Vagina (tissue), 2 donors: Measurements from ENCODE around the gene GPAT3. TPM values are rescaled to one million over a fixed set of nuclear protein-coding genes. Genes with fewer than 3 reads are reported as not detected.

ENCODE experiments used
- DNase-seq, 2 donors: peaks; one replicate each; pipeline ENCODE4 v3.0.0-alpha.2; 2017; ENCODE audit errors: extremely low spot score in 2 of 2
- H3K27ac ChIP-seq: fragments of 200-600 bp; sonication (generic); one replicate; pipeline ENCODE4 v1.5.1; 2019
- H3K27me3 ChIP-seq: fragments of 200-600 bp; sonication (generic); one replicate; pipeline ENCODE4 v1.5.1; 2019
- H3K36me3 ChIP-seq, 2 donors: fragments of 200-600 bp; sonication (generic); one replicate each; pipeline ENCODE4 v1.5.1; 2017 to 2019
- H3K4me1 ChIP-seq: fragments of 200-600 bp; sonication (generic); one replicate; pipeline ENCODE4 v1.5.1; 2019
- H3K4me3 ChIP-seq, 2 donors: fragments of 200-600 bp; sonication (generic); 1 replicate in 1 of 2; 2 replicates in 1 of 2; pipeline ENCODE4 v1.5.1; 2016 to 2019
- H3K9me3 ChIP-seq: fragments of 200-600 bp; sonication (generic); one replicate; pipeline ENCODE4 v1.5.1; 2019
- POLR2A ChIP-seq, 2 donors: fragments of 450-650 bp; IDR thresholded peaks; one replicate each; pipeline ENCODE4 v1.6.1; 2017; ENCODE audit warnings: antibody characterized with exemption in 2 of 2, mild to moderate bottlenecking in 2 of 2, moderate library complexity in 2 of 2
- POLR2AphosphoS5 ChIP-seq, 2 donors: sonication (generic); formaldehyde crosslinking; IDR thresholded peaks; one replicate each; pipeline ENCODE4 v1.9.0; 2017; ENCODE audit warnings: antibody characterized with exemption in 2 of 2, mild to moderate bottlenecking in 2 of 2, low read depth in 1 of 2; ENCODE audit not compliant: insufficient read depth in 1 of 2
- intact Hi-C: fragments of 100-400 bp; cut with DNase I; formaldehyde crosslinking; loops from one replicate; pipeline ENCODE4 v1.15.1; 2023
- total RNA-seq: library from RNA; depleted of rRNA; stranded (reverse); fragments of >200 nt; gene quantifications from one replicate; pipeline ENCODE4 v1.2.3, GENCODE V29; 2016
- TF ChIP-seq, protein P1 (sequence below), 3 experiments: fragments of 450-650 bp in 2 of 3; fragments of 200-600 bp in 1 of 3; sonication (generic) in 1 of 3; IDR thresholded peaks; one replicate each; pipeline ENCODE4 v1.5.1; 2017 to 2019; ENCODE audit warnings: antibody characterized with exemption in 3 of 3, mild to moderate bottlenecking in 2 of 3, moderate library complexity in 2 of 3

GPAT3 gene
- total RNA-seq, 1 donor from 2014 or later: 5.2 TPM

DNA sequence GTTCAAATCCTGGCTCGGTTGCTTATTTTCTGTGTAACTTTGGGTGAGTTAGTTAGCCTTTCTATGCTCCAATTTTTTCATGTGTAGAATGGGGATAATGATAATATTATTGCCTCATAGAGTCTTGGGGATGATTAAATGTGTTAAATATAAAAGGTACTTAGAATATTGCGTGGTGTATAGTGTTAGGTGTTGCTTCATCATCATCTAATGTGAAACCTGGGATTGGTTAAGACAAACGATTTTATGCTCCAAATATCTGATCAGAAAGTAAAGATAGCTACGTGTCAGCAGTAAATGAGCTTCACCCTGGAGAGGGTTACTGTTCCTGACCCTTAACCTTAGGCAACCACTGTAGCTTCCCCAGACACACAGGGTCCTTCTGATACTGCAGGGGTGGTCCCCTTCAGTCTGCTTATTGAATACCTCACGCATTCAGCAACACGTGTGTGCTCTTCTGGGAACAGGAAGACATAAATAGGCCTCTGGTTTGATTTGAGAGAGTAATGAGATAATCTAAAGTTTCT, 50.1 kb downstream of the GPAT3 start:
- no peaks in the 10 kb centered on the region for H3K36me3 ChIP-seq
- H3K9me3 ChIP-seq: no peaks in the 10 kb centered on the region
- H3K27me3 ChIP-seq: no peaks in the 10 kb centered on the region
- H3K27ac ChIP-seq: no peak overlapping the region
- no peak for TF ChIP-seq POLR2AphosphoS5 (IDR thresholded peaks at IDR 0.05; ENCODE audit: insufficient read depth in 1 of 2, low read depth in 1 of 2)
- TF ChIP-seq, protein P1, sequence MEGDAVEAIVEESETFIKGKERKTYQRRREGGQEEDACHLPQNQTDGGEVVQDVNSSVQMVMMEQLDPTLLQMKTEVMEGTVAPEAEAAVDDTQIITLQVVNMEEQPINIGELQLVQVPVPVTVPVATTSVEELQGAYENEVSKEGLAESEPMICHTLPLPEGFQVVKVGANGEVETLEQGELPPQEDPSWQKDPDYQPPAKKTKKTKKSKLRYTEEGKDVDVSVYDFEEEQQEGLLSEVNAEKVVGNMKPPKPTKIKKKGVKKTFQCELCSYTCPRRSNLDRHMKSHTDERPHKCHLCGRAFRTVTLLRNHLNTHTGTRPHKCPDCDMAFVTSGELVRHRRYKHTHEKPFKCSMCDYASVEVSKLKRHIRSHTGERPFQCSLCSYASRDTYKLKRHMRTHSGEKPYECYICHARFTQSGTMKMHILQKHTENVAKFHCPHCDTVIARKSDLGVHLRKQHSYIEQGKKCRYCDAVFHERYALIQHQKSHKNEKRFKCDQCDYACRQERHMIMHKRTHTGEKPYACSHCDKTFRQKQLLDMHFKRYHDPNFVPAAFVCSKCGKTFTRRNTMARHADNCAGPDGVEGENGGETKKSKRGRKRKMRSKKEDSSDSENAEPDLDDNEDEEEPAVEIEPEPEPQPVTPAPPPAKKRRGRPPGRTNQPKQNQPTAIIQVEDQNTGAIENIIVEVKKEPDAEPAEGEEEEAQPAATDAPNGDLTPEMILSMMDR (IDR thresholded peaks at IDR 0.05): no peak
- TF ChIP-seq POLR2A (IDR thresholded peaks at IDR 0.05): no peak
- no peak overlapping the region for H3K4me3 ChIP-seq
- H3K4me1 ChIP-seq: no peaks in the 10 kb centered on the region
- intact Hi-C loops: no loop called here
- DNase-seq: no peak

DNA sequence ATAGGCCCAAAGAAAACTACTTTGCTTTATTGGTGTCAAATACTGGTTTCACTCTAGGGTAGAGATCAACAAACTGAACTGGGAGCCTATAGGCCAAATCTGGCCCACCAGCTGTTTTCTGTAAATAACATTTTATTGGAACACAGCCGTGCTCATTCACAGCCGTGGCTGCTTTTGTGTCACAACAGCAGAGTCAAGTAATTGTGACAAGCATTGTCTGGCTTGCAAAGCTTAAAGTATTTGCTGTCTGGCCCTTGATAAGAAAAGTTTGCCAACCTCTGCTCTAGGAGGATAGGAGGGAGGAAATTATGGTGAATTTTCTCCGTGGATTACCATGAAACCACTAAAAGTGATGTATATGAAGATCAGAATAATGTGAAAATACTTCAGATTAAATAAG, 53.4 kb downstream of the GPAT3 start:
- Histone ChIP-seq H3K36me3 (no peaks in the 10 kb centered on the region), H3K4me3 (no peak overlapping the region), H3K27ac (no peak overlapping the region), H3K9me3 (no peaks in the 10 kb centered on the region), H3K27me3 (no peaks in the 10 kb centered on the region), H3K4me1 (no peaks in the 10 kb centered on the region)
- intact Hi-C loops: no loop called here
- no peak for DNase-seq
- TF ChIP-seq POLR2A (IDR thresholded peaks at IDR 0.05) (no peak), POLR2AphosphoS5 (IDR thresholded peaks at IDR 0.05; ENCODE audit: insufficient read depth in 1 of 2, low read depth in 1 of 2) (no peak)
- TF ChIP-seq, protein P1 (IDR thresholded peaks at IDR 0.05): no peak

DNA sequence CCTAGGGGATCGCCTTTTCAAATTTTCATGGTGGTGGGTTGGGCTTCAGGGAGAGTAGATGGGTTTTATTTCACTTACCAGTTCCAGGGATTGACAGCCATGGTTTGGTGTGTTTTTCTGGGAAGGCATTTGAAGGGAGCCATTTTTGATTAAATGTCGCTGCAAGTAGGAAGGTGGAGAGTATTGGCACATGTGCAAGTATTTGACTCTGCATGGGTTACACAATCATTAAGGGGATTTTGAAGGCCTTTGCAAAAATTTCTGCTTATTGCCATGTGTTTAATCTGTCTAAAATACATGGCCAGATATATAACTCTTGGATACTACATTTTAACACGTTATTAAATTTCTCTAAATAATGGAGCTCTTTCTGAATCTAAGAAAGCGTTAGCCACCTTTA, 55.1 kb downstream of the GPAT3 start:
- DNase-seq: no peak
- intact Hi-C loops: no loop called here
- Histone ChIP-seq H3K27me3 (no peaks in the 10 kb centered on the region), H3K4me1 (no peaks in the 10 kb centered on the region), H3K4me3 (no peak overlapping the region), H3K36me3 (no peaks in the 10 kb centered on the region), H3K9me3 (no peaks in the 10 kb centered on the region), H3K27ac (no peak overlapping the region)
- TF ChIP-seq POLR2A (IDR thresholded peaks at IDR 0.05) (no peak), POLR2AphosphoS5 (IDR thresholded peaks at IDR 0.05; ENCODE audit: insufficient read depth in 1 of 2, low read depth in 1 of 2) (no peak)

DNA sequence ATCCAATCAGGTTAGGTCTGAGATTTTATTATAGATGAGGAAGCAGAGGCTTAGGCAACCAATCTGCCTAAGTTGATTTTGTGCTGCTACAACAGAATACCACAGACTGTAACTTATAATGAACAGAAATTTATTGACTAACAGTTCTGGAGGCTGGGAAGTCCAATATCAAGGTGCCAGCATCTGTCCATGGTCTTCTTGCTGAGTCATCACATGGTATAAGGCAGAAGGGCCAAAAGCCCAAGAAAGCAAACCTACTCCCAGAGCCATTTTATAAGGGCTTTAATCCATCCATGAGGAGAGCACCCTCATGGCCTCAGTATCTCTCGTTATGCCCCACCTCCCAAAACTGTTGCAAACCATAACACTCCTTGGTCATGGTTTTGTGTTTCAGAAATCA, 55.8 kb downstream of the GPAT3 start:
- intact Hi-C loops: no loop called here
- no peak for DNase-seq

DNA sequence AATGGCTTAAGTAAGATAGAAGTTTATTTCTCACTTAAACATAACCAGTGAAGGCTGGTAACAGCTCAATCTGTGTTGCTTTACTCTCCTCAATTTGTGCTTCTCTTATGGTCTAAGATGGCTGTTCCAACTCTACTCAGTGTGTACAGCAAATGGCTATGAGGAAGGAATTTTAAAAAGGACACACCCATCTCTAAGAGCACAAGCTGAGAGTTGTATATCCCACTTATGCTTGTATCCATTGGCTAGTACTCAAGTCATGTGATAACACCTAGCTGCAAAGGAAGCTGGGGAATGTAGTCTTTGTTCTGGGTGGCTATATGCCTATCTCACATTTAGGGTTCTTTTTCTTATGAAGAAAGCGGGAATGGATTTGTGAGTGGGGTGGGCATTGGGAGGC, 63.3 kb downstream of the GPAT3 start:
- H3K9me3 ChIP-seq: no peaks in the 10 kb centered on the region
- no peaks in the 10 kb centered on the region for H3K4me1 ChIP-seq
- TF ChIP-seq, protein P1 (IDR thresholded peaks at IDR 0.05): no peak
- no peak for TF ChIP-seq POLR2AphosphoS5 (IDR thresholded peaks at IDR 0.05; ENCODE audit: insufficient read depth in 1 of 2, low read depth in 1 of 2)
- no peaks in the 10 kb centered on the region for H3K36me3 ChIP-seq
- no peak overlapping the region for H3K27ac ChIP-seq
- no peak for DNase-seq
- intact Hi-C loops: no loop called here
- H3K4me3 ChIP-seq: no peak overlapping the region
- H3K27me3 ChIP-seq: no peaks in the 10 kb centered on the region

More for the DNA sequence above, 55.8 kb downstream of the GPAT3 start:
- H3K9me3 ChIP-seq: no peaks in the 10 kb centered on the region
- no peak overlapping the region for H3K27ac ChIP-seq
- no peaks in the 10 kb centered on the region for H3K4me1 ChIP-seq
- no peaks in the 10 kb centered on the region for H3K27me3 ChIP-seq
- no peak overlapping the region for H3K4me3 ChIP-seq
- no peak for TF ChIP-seq POLR2AphosphoS5 (IDR thresholded peaks at IDR 0.05; ENCODE audit: insufficient read depth in 1 of 2, low read depth in 1 of 2)
- TF ChIP-seq, protein P1 (IDR thresholded peaks at IDR 0.05): no peak
- no peak for TF ChIP-seq POLR2A (IDR thresholded peaks at IDR 0.05)
- H3K36me3 ChIP-seq: no peaks in the 10 kb centered on the region
